ENCODE measurements around the gene PRR7.
A peak's percentile ranks its signal among the peaks of the same experiment; 100 is the strongest.

PRR7 gene

GRCh38 chr5:177452688-177453638 is 6.3 kb downstream of the PRR7 start:
- DNase-seq (ENCODE audit: low spot score) = no peak

- DNase-seq (ENCODE audit: low spot score) = peak; percentile 49
These were observed 7.3 kb downstream of the PRR7 start for GRCh38 chr5:177453852-177454396.

GRCh38 chr5:177454397-177455035 is 7.9 kb downstream of the PRR7 start:
- peak; percentile 91 for DNase-seq (ENCODE audit: low spot score)

DNA sequence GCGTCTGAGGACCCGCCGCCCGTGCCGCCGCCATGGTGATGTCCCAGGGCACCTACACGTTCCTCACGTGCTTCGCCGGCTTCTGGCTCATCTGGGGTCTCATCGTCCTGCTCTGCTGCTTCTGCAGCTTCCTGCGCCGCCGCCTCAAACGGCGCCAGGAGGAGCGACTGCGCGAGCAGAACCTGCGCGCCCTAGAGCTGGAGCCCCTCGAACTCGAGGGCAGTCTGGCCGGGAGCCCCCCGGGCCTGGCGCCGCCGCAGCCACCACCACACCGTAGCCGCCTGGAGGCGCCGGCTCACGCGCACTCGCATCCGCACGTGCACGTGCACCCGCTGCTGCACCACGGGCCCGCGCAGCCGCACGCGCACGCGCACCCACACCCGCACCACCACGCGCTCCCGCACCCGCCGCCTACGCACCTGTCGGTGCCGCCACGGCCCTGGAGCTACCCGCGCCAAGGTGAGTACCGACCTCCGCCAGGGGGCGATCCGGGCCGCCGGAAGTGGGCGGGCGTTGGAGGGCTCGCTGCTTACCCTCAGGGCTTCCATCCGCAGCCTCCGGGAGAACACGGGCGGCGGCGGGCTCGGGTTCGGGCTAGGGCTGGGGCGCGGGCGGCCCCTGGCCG is 8.5 kb downstream of the PRR7 start:
- peak; percentile 84 for DNase-seq (ENCODE audit: low spot score)

- DNase-seq (ENCODE audit: low spot score) = peak; percentile 92
These were observed 9.3 kb downstream of the PRR7 start for GRCh38 chr5:177455661-177456590.

- no peak for DNase-seq (ENCODE audit: low spot score)
These were observed 10.0 kb downstream of the PRR7 start for GRCh38 chr5:177456591-177456964.

DNA sequence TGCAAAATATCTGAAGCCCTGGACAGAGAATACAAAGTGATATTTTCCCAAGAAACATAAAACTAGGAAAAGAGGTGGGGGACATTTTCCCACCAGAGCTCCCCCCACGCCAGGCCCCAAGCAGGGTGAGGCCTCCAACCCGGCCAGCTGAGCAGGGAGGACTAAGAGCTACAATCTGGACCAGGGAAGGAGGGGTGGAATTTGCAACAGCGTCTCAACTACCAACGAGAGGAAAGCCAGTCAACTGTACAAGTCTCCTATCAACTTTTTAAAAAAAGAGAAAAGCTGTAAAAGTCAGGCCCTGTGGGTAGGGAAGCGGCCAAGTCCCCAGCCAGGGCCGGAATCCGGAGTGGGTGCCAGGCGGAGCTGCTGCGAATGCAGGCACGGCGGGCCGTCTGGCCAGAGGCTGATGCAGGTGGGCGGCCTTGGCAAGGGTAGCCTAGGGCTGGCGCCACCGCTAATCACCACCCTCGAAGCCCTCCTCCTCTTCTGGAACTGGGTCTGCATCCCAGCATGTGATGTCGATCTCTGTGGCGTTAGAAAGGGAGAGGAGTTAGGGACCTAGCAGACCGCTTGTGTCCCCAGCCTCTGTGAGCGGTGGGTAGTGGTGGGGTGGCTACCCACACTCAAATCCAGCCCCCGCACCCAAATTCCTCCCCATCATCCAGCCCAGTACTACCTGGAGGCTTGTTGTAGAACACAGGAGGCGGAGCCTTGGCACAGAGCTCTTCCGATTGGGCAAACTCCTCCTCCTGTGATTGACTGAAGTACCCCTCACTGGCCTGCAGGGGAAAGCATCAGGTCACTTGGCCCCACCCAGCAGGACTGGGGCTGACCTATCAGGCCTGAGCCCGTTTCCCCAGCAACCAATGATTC is 10.6 kb downstream of the PRR7 start:
- DNase-seq (ENCODE audit: low spot score) = peak; percentile 99

DNA sequence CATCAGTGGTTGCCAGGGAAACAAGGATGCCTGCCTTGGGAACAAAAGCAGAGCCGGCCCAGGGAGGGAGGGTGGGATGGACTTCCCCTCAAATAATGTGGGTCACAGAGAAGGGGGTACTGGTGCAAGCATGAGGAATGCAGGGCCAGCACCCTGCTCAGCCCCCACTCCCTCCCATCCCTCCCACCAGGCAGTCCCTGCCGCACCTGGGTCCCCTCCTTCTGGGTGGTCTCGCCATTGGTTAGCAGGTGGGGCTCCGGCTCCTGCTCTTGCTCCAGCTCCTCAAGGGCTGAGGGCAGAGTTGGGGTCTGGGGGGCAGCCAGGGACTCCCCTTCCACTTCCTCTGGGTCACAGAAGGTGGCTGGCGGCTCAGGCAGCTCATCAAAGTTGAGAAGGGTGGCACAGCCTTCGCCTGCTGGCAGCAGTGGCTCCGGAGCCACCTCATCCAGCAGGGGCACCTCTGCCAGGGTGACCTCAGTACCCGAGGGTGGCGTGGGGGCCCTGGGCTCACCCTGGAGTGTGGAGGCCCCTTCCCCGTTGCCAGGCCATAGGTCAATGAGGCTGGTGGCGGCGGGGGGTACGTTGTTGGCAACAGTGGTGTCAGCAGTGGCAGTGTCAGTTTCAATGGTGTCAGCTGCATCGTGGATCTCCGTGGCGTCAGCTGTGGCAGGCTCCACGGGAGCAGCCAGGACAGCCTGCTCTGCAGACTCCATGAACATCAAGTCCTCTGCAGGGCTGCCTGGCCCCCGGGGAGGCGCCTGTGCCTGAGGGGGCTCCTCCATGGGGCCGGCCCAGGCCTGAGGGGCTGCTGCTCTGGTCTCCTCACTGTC is 11.5 kb downstream of the PRR7 start:
- no peak for DNase-seq (ENCODE audit: low spot score)

- peak; percentile 59 for DNase-seq (ENCODE audit: low spot score)
These were observed 12.3 kb downstream of the PRR7 start for GRCh38 chr5:177458912-177459350.

DNA sequence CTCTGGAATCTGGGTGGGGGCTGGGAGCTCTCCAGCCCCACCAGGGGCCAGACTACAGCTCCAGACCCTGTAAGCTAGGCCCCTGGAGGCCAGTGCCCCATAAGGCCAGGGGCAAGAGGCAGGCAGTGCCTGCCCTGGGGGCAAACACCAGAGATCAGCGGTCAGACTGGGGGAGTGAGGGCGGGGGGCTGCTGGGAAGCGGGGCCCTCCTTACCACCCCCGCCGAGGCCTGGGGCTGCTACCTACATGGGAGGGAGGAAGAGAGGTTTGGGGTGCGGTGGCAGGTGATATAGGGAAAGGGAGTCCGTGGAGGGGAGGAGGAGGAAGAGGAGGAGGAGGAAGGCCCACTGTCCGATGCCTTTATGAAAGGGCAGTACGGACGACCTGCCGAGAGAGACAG is 12.7 kb downstream of the PRR7 start:
- DNase-seq (ENCODE audit: low spot score) = no peak

DNA sequence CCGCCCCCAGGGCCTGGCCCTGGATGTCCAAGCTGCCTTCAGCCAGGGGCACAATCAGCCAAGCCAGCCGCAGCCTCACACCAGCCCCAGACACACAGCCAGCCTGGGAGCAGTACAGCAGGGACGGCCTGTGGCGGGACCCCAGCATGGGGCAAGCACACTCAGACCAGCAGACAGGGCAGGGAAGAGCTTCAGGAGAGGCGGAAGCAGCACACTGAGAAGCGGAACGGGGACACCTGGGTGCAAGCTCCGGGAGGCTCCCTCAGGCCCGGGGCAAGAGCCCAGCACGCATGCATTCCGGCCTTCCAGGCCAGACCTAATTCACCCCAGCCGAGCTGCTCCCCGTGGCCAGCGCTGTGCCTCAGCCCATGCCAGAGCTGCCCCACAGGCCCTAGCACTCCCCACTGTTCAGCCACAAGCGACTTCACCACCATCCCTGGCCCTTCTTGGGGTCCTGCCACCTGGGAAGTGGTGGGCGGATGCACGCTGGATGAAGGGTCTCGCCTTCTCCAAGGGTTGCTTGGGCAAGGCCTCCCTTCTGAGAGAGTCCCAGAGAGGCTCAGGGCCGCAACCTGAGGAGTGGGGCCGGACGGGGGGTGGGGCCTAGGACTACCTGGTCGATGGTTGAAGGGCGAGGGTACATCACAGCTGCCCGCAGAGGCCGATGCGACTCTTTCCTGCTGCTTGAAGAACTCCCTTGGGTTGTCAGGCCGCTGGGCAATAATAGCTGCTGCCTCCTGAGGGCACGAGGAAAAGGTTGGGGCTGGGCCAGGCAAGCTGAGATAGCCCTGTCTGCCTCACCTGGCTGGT is 13.4 kb downstream of the PRR7 start:
- no peak for DNase-seq (ENCODE audit: low spot score)

GRCh38 chr5:177462021-177462670 is 15.5 kb downstream of the PRR7 start:
- no peak for DNase-seq (ENCODE audit: low spot score)

GRCh38 chr5:177465044-177465443 is 18.4 kb downstream of the PRR7 start:
- no peak for DNase-seq (ENCODE audit: low spot score)

DNA sequence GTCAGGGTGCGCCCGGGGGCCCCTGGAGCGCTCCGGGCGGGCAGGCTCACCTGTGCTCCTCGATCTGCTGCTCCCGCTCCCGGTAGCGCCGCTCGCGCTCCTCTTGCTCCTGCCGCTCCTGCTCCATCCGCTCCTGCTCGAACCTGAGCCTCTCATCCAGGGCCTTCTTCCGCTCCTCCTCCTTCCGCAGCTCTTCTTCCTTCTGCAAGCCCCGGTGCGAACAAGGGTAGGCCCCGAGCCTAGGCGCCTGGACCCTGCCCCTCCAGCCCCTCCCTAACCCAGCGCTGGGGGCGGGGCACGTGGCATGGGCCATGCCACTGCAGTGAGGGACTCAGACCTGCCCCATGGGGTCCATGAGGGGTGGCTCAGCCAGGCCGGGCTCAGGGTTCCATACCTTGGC is 20.2 kb downstream of the PRR7 start:
- no peak for DNase-seq (ENCODE audit: low spot score)

DNA sequence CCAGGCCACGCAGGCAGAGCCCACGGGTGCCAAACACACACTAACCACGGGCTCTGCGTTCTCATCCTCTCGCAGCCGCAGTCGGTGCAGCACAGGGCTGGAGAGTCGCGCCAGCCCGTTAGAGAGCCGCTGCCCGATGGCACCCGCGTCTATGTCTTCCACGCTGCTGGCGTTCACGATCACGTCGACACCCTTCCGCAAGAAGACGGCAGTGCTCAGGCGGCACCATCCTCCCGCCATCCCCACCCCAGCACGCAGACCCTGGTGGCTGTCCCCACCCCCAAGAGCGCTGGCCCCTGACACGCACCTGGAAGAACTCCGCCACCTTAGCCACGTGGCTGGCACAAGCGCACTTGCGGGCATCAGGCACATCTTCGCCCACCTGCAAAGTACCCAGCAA is 20.8 kb downstream of the PRR7 start:
- no peak for DNase-seq (ENCODE audit: low spot score)

DNA sequence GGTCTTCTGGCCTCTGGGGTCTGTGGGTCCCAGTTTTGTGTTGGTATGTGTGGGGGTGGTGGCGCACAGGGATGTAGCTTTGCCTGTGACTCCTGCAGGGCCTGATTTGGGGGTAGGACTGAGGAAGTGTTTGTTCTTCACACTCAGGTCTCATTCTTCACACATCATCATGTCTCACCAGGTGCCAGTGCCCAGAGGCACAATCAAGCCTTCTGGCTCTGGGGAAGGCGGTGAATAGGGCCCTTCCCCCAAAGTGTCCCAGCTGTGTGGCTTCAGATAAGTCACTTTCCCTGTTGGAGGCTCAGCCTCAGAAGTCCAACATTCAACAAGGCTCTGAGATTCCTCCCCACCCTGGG is 21.7 kb downstream of the PRR7 start:
- no peak for DNase-seq (ENCODE audit: low spot score)

GRCh38 chr5:177468685-177469628 is 22.3 kb downstream of the PRR7 start:
- DNase-seq (ENCODE audit: low spot score) = no peak
